Activated B cell treated with CpG ODN at 0.5 μM for 24 hours (primary cell): ENCODE results near the gene EHMT2. TPM values are rescaled to one million over a fixed set of nuclear protein-coding genes. Genes with fewer than 3 reads are reported as not detected.

Experiments
- ATAC-seq: fragments of 200-7000 bp; cut with Tn5 transposase; one replicate; pipeline ENCODE4 v1.10.0; 2021; ENCODE audit warnings: low read depth, mild to moderate bottlenecking, moderate library complexity
- CTCF ChIA-PET: fragments of 350-600 bp; sonication (Branson Sonifier 250); formaldehyde crosslinking; loops from one replicate; lab custom pipeline; 2021; ENCODE audit warnings: antibody characterized with exemption; lab: Charles Lee
- POLR2A ChIA-PET: fragments of 350-600 bp; sonication (Branson Sonifier 250); formaldehyde crosslinking; loops from one replicate; lab custom pipeline; 2021; ENCODE audit warnings: antibody characterized with exemption; lab: Charles Lee
- DNase-seq: peaks from one replicate; pipeline ENCODE4 v3.0.0; 2022
- H3K27ac Mint-ChIP-seq: one replicate; pipeline ENCODE4 v1.8.0; 2020; ENCODE audit warnings: mixed read lengths
- H3K27me3 Mint-ChIP-seq: one replicate; pipeline ENCODE4 v1.8.0; 2021; ENCODE audit warnings: mixed read lengths
- H3K36me3 Mint-ChIP-seq: one replicate; pipeline ENCODE4 v1.8.0; 2021; ENCODE audit warnings: low read depth, mixed read lengths
- H3K4me1 Mint-ChIP-seq: one replicate; pipeline ENCODE4 v1.8.0; 2021; ENCODE audit warnings: mixed read lengths
- H3K4me3 Mint-ChIP-seq: one replicate; pipeline ENCODE4 v1.8.0; 2020; ENCODE audit warnings: mild to moderate bottlenecking, mixed read lengths
- H3K9me3 Mint-ChIP-seq: one replicate; pipeline ENCODE4 v1.8.0; 2020; ENCODE audit warnings: mixed read lengths
- intact Hi-C: fragments of 100-400 bp; cut with micrococcal nuclease; formaldehyde crosslinking; loops from one replicate; pipeline ENCODE4 v1.15.1; 2024
- total RNA-seq: library from RNA; stranded (reverse); gene quantifications from 2 replicates; pipeline ENCODE4 v1.2.3, GENCODE V29; 2022
- TF ChIP-seq, protein P1 (sequence below): fragments of 200-600 bp; IDR thresholded peaks from one replicate; pipeline ENCODE4 v1.8.0; 2022; ENCODE audit warnings: antibody characterized with exemption, mild to moderate bottlenecking

EHMT2 gene
- total RNA-seq, 1 donor from 2014 or later = 58.4 TPM

DNA sequence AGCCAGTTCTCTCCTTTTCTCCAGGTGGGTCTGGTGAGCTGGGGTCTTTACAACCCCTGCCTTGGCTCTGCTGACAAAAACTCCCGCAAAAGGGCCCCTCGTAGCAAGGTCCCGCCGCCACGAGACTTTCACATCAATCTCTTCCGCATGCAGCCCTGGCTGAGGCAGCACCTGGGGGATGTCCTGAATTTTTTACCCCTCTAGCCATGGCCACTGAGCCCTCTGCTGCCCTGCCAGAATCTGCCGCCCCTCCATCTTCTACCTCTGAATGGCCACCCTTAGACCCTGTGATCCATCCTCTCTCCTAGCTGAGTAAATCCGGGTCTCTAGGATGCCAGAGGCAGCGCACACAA, 47.6 kb upstream of the EHMT2 start:
- Mint-ChIP-seq H3K36me3 (no peaks in the 10 kb centered on the region), H3K27ac (no peak overlapping the region), H3K9me3 (no peaks in the 10 kb centered on the region), H3K4me1 (no peaks in the 10 kb centered on the region), H3K27me3 (peaks cover 23% of the 10 kb centered on the region), H3K4me3 (no peak overlapping the region)
- intact Hi-C loops = no loop called here
- ChIA-PET POLR2A (no interaction called here), CTCF (no interaction called here)
- DNase-seq (no peak), ATAC-seq (no peak)
- TF ChIP-seq, protein P1, sequence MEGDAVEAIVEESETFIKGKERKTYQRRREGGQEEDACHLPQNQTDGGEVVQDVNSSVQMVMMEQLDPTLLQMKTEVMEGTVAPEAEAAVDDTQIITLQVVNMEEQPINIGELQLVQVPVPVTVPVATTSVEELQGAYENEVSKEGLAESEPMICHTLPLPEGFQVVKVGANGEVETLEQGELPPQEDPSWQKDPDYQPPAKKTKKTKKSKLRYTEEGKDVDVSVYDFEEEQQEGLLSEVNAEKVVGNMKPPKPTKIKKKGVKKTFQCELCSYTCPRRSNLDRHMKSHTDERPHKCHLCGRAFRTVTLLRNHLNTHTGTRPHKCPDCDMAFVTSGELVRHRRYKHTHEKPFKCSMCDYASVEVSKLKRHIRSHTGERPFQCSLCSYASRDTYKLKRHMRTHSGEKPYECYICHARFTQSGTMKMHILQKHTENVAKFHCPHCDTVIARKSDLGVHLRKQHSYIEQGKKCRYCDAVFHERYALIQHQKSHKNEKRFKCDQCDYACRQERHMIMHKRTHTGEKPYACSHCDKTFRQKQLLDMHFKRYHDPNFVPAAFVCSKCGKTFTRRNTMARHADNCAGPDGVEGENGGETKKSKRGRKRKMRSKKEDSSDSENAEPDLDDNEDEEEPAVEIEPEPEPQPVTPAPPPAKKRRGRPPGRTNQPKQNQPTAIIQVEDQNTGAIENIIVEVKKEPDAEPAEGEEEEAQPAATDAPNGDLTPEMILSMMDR = no peak

DNA sequence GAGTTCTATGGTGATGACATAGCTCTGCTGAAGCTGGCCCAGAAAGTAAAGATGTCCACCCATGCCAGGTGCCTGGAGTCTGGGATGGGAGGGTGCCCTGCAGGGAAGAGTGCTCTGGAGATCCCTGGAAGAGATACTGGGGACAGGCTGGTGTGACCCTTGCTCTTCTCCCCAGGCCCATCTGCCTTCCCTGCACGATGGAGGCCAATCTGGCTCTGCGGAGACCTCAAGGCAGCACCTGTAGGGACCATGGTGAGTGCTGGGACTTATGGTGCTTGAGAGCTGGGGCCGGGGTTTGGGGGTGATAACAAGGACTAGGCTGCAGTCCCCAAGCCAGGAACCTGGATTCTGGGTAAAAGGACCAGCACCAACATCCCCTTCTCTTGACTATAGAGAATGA, 46.2 kb upstream of the EHMT2 start:
- Mint-ChIP-seq H3K27me3 (peaks cover 23% of the 10 kb centered on the region), H3K9me3 (no peaks in the 10 kb centered on the region), H3K4me1 (no peaks in the 10 kb centered on the region), H3K36me3 (no peaks in the 10 kb centered on the region), H3K4me3 (no peak overlapping the region), H3K27ac (no peak overlapping the region)
- intact Hi-C loops = no loop called here
- no peak for ATAC-seq
- ChIA-PET POLR2A (no interaction called here), CTCF (no interaction called here)
- TF ChIP-seq, protein P1 = no peak
- DNase-seq = no peak

- ChIA-PET POLR2A (no interaction called here), CTCF (interaction anchor here (1.9 kb wide), 1 partner anchor 12 kb away, joined by 5 read pairs; no protein-coding TSS in a partner anchor)
- TF ChIP-seq, protein P1 = no peak
- Mint-ChIP-seq H3K27ac (no peak overlapping the region), H3K9me3 (no peaks in the 10 kb centered on the region), H3K4me3 (no peak overlapping the region), H3K36me3 (no peaks in the 10 kb centered on the region), H3K27me3 (peaks cover 22% of the 10 kb centered on the region), H3K4me1 (no peaks in the 10 kb centered on the region)
- ATAC-seq (no peak), DNase-seq (no peak)
- intact Hi-C loops = no loop called here
These were observed 42.8 kb upstream of the EHMT2 start for GRCh38 chr6:31940256-31940664.

GRCh38 chr6:31935823-31936222, 38.3 kb upstream of the EHMT2 start:
- ChIA-PET POLR2A (no interaction called here), CTCF (no interaction called here)
- no peaks in the 10 kb centered on the region for H3K36me3 Mint-ChIP-seq
- no peak for ATAC-seq
- intact Hi-C loops = no loop called here
- H3K4me3 Mint-ChIP-seq = no peak overlapping the region
- no peak for DNase-seq
- TF ChIP-seq, protein P1 = no peak
- peaks cover 5% of the 10 kb centered on the region for H3K27me3 Mint-ChIP-seq
- H3K4me1 Mint-ChIP-seq = no peaks in the 10 kb centered on the region
- no peak overlapping the region for H3K27ac Mint-ChIP-seq
- no peaks in the 10 kb centered on the region for H3K9me3 Mint-ChIP-seq

DNA sequence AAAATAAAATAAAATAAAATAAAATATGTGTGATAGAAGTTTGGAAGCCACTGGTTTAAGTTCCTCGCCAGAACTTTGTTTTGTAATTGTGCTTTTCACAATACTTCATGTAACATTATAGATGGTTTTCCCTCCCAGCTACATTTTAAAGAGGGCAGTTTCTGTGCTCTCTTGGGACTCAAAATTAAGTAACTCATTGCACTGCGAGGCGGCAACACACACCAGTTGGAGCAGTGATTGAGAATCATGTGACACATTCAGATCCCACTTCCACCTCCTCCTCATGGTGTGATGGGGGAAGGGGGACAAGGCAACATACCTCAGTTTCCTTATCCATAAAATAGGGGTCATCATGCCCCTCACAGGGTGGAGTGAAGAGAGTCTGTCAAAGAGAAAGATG, 37.5 kb upstream of the EHMT2 start:
- TF ChIP-seq, protein P1 = no peak
- no peaks in the 10 kb centered on the region for H3K9me3 Mint-ChIP-seq
- no peak for DNase-seq
- intact Hi-C loops = no loop called here
- no peak overlapping the region for H3K27ac Mint-ChIP-seq
- no peaks in the 10 kb centered on the region for H3K36me3 Mint-ChIP-seq
- no peak overlapping the region for H3K4me3 Mint-ChIP-seq
- ChIA-PET POLR2A (interaction anchor here (0.6 kb wide), 1 partner anchor 33 kb away, joined by 4 read pairs; the partner anchor contains the start of gene ZBTB12), CTCF (no interaction called here)
- H3K27me3 Mint-ChIP-seq = peaks cover 5% of the 10 kb centered on the region
- H3K4me1 Mint-ChIP-seq = no peaks in the 10 kb centered on the region
- no peak for ATAC-seq
